AG09319 (cell line): ENCODE measurements around the gene NXT1.

Experiments used
- DNase-seq: peaks from one replicate; pipeline ENCODE4 v3.0.0-alpha.2; 2010; ENCODE audit warnings: low read depth; ENCODE audit errors: extremely low read depth
- CTCF ChIP-seq: IDR thresholded peaks from 2 replicates; pipeline ENCODE4 v1.5.1; 2011; ENCODE audit warnings: low read depth, mild to moderate bottlenecking, inconsistent platforms, low read length, moderate library complexity

The NXT1 gene

DNA sequence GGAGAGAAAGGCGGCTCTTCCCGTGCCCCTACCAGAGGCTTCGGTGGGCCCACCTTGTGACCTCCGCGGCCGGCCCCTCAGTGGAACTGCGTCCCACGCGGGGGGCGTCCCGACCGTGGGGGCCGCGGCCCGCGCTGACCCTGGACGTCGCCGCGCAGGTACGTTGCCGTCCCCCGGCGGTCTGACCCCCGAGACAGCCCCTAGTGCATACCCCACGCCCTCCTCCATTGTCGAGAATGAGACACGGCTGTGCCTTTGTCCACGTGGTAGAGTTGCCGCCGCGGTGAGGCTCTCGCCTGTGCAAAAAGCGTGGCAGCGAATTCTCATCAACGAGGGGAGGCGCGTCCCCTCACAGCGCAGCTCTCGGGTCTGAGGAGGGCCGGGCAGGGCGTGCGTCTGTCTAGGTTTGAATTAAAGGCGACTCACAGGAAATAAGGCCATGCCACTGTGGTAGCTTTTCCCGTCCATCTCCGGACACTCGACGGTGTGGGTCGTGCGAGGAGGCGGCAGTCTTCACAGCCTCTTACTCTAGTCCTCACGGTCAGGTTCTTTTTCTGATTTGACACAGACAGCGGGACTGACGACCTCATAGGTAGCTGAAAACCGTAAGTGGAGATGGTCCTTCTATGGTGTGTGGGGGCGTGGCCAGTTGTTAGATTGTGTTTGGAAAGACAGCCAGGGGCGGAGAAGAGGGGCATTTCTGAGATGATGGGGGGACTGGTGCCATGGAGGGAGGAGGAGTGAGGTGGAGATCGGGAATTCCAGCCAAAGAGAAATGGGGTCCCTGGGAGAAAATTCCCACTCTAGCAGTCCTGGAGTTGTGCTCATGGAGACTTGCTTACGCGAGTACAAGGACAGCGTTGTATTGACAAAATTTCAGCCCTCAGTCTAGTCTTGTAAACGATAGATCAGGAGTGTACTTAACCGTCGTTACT is 580 bp downstream of the NXT1 start:
- TF ChIP-seq CTCF = no peak
- no peak for DNase-seq

DNA sequence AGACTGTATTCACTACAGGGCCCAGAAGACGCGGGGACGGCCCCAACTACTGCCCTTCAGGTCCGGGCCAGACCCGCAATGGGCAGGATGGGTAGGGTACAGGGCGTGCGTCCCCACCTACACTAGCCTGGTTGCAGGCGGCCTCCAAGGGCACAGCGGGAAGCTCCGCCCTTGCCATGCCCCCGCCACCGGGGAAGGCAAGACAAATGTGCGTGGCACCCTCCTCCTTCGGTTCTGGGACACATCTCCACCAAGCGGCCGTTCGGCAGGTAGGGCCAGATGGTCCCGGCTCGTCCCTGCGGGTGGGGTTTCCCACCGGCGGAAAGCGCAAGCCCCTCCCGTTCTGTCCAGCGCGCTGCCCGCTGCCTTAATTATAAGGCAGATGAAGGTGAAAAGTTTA is 5.6 kb downstream of the NXT1 start:
- no peak for DNase-seq
- TF ChIP-seq CTCF = no peak

GRCh38 chr20:23357767-23358562 is 7.4 kb downstream of the NXT1 start:
- peak; percentile 98 for DNase-seq
- no peak for TF ChIP-seq CTCF

- no peak for TF ChIP-seq CTCF
- DNase-seq = no peak
Measured at GRCh38 chr20:23358563-23358906, 7.9 kb downstream of the NXT1 start.

DNA sequence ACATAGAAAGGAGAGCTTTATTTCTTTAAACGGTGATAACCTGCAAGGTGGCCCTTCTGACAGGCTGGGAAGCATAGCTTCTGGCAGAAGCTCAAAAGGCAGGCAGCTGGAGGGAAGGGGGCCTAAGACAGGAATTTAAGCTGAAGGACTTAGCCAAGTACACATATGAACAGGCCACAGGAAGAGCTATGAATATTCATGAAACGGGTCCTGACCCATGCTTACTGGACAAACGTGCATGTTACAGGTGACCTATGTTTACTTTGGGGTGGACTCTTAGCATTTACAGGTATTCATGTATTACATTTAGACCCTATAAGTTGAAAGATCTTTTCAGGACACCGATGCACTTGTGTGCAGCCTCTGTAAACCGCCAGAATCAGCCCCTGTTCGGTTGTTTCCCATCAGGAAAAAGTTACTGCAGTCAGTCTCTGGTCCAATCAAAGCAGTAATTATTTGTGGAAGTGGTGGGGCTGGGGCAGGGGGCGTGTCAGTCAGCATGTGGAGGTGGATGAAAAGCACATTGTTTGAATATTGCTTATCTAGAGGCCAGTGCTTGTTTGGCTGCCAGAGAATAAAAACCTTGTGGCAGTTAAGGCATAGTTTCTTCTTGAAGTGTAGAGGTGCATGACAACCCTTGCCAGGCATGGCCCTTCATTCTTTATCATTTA is 8.5 kb downstream of the NXT1 start:
- TF ChIP-seq CTCF = no peak
- no peak for DNase-seq

GRCh38 chr20:23360531-23360930 is 9.9 kb downstream of the NXT1 start:
- no peak for TF ChIP-seq CTCF
- DNase-seq = no peak
